ENCODE data around the gene CUEDC1. TPM values are rescaled to one million over a fixed set of nuclear protein-coding genes. Genes with fewer than 3 reads are reported as not detected.
A peak's percentile ranks its signal among the peaks of the same experiment; 100 is the strongest.

The CUEDC1 gene
- 10 to 100 TPM; 37.6 to 68.5 (median 42.8) TPM for total RNA-seq
- 10 to 100 TPM; 29.6 to 39.9 TPM for polyA plus RNA-seq
- long read RNA-seq, donor 1, transcript CUEDC1-206 (11 exons, 3,621 nt): major isoform, 32 of 91 reads
- long read RNA-seq, donor 1, partial matches to known transcripts: 19 of 91 reads
- long read RNA-seq, donor 1, other reads (novel, unspliced or antisense): 37 of 91 reads
- long read RNA-seq, donor 2, transcript CUEDC1-204 (2 exons, 707 nt): major isoform, 5 of 32 reads
- long read RNA-seq, donor 2, partial matches to known transcripts: 14 of 32 reads
- long read RNA-seq, donor 2, other reads (novel, unspliced or antisense): 13 of 32 reads
- long read RNA-seq, donor 3, transcript CUEDC1-206 (11 exons, 3,621 nt): major isoform, 51 of 129 reads
- long read RNA-seq, donor 3, partial matches to known transcripts: 26 of 129 reads
- long read RNA-seq, donor 3, other reads (novel, unspliced or antisense): 48 of 129 reads

- peaks cover 0 to 4% (median 0%) of the 10 kb centered on the region in 9 donors for H3K27me3 ChIP-seq
- peak; percentile 87 to 94 (median 89) for DNase-seq
- no peaks in the 10 kb centered on the region for H3K36me3 ChIP-seq
- TF ChIP-seq CTCF (IDR thresholded peaks at IDR 0.05) (peak in 10 of 12 donors; percentile 21 to 63 (median 44)), POLR2A (IDR thresholded peaks at IDR 0.05) (peak in 1 of 2 donors; percentile 34)
- ATAC-seq: peak; percentile 12 to 78 (median 72)
- peak within 1 kb of the TSS; percentile 64 to 99 (median 92) for H3K4me3 ChIP-seq
- H3K27ac ChIP-seq: peak within 1 kb of the TSS; percentile 94 to 100 (median 100)
- H3K9me3 ChIP-seq: no peaks in the 10 kb centered on the region
- intact Hi-C loops (cut with DNase I): loop anchor here in 6 of 10 donors (1.0 to 5.0 kb wide), 8 partner anchors 31 to 78 kb away; no protein-coding TSS in a partner anchor
- WGBS, 4 donors: 0 to 2% (median 1%) methylated on average over 36 to 79 of the region's 79 CpGs
- peaks cover 0 to 58% (median 43%) of the 10 kb centered on the region in 12 donors for H3K4me1 ChIP-seq
These were observed at the start of gene CUEDC1 for GRCh38 chr17:57955183-57955931. CUEDC1 (minus strand) TSS chr17:57955412; CDS start chr17:57885564, 69,848 bp downstream.

- TF ChIP-seq POLR2A (IDR thresholded peaks at IDR 0.05): no peak
- no peak for TF ChIP-seq CTCF (IDR thresholded peaks at IDR 0.05)
- Histone ChIP-seq H3K4me3 (peak overlapping the region in 1 of 12 donors; percentile 89), H3K36me3 (peaks cover 0 to 69% (median 64%) of the 10 kb centered on the region in 9 donors), H3K4me1 (peaks cover 16 to 62% (median 41%) of the 10 kb centered on the region in 12 donors), H3K9me3 (no peaks in the 10 kb centered on the region), H3K27me3 (no peaks in the 10 kb centered on the region), H3K27ac (no peak overlapping the region)
- WGBS, 4 donors: 67 to 72% (median 68%) methylated on average over 3 of the region's 3 CpGs
- ATAC-seq (no peak), DNase-seq (no peak)
- intact Hi-C loops (cut with DNase I): loop anchor here in 4 of 10 donors (5.0 to 10.0 kb wide), 4 partner anchors 108 to 879 kb away; no protein-coding TSS in a partner anchor
These were observed 48.8 kb upstream of the CUEDC1 start for GRCh38 chr17:58004060-58004459.

GRCh38 chr17:58002973-58003372, 47.8 kb upstream of the CUEDC1 start:
- Histone ChIP-seq H3K4me3 (no peak overlapping the region), H3K36me3 (peaks cover 0 to 80% (median 73%) of the 10 kb centered on the region in 9 donors), H3K27ac (no peak overlapping the region), H3K9me3 (no peaks in the 10 kb centered on the region), H3K4me1 (peaks cover 16 to 58% (median 37%) of the 10 kb centered on the region in 12 donors), H3K27me3 (no peaks in the 10 kb centered on the region)
- DNase-seq: no peak
- WGBS, 4 donors: 81 to 90% (median 87%) methylated on average over 2 of the region's 2 CpGs
- intact Hi-C loops (cut with DNase I): loop anchor here in 4 of 10 donors (5.0 to 10.0 kb wide), 4 partner anchors 109 to 878 kb away; no protein-coding TSS in a partner anchor
- no peak for TF ChIP-seq POLR2A (IDR thresholded peaks at IDR 0.05)
- TF ChIP-seq CTCF (IDR thresholded peaks at IDR 0.05): no peak
- no peak for ATAC-seq

Data from heart left ventricle (tissue), 16 donors.